Testis (tissue), 2 donors: ENCODE measurements around the gene ENPEP.

ENCODE experiments used
- CTCF ChIP-seq, 3 experiments: fragments of 450-650 bp in 2 of 3; fragments of 200-600 bp in 1 of 3; sonication (generic) in 1 of 3; IDR thresholded peaks; one replicate each; pipeline ENCODE4 v1.5.1; 2016 to 2019; ENCODE audit warnings: antibody characterized with exemption in 3 of 3, mild to moderate bottlenecking in 2 of 3, moderate library complexity in 1 of 3
- POLR2A ChIP-seq: fragments of 450-650 bp; IDR thresholded peaks from one replicate; pipeline ENCODE4 v1.6.1; 2017; ENCODE audit warnings: antibody characterized with exemption, mild to moderate bottlenecking, moderate library complexity

DNA sequence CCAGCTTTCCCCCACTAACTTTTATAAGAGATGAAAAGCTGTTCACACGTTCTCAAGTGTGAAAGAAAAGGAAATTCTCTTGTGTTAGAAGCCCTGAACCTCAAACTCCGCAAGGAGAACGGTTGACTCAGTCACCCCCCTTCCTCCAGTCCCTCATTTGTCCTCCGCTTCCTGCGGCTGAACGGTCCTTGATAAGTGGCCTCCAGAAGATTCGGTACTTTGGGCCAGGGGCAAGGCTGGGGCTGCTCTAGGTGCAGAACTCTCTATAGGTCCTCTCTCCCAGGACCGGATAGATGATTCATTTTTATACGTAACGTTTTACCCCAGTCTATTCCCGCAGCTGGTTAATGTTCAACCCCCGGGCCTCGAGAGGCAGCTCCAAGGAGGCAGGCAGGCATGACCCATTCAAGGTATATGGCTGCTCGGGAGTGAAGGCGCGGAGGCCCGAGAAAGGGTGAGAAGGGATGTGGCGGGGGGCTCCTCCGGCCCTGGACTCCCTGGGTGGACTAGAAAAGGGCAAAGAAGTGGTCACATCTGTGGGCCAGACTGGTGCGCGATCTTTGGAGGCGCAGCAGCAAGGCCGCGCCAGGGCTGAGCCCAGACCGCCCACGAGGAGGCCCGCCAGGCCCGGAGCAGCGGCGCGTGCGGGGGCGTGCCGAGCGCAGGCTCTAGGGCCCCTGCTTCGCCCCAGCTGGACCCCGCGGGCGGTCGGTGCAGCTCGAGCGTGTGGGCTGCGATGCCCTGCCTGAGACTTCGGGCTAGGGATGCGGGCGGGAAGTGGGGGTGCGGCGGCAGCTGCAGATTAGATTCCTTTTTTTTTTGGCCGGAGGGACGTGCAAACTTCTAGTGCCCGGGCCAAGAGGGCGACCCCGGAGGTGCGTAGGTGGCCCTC, 135.2 kb downstream of the ENPEP start:
- TF ChIP-seq CTCF (IDR thresholded peaks at IDR 0.05) (no peak), POLR2A (no peak)
